ENCODE data around the gene TBX15.

Gene TBX15

DNA sequence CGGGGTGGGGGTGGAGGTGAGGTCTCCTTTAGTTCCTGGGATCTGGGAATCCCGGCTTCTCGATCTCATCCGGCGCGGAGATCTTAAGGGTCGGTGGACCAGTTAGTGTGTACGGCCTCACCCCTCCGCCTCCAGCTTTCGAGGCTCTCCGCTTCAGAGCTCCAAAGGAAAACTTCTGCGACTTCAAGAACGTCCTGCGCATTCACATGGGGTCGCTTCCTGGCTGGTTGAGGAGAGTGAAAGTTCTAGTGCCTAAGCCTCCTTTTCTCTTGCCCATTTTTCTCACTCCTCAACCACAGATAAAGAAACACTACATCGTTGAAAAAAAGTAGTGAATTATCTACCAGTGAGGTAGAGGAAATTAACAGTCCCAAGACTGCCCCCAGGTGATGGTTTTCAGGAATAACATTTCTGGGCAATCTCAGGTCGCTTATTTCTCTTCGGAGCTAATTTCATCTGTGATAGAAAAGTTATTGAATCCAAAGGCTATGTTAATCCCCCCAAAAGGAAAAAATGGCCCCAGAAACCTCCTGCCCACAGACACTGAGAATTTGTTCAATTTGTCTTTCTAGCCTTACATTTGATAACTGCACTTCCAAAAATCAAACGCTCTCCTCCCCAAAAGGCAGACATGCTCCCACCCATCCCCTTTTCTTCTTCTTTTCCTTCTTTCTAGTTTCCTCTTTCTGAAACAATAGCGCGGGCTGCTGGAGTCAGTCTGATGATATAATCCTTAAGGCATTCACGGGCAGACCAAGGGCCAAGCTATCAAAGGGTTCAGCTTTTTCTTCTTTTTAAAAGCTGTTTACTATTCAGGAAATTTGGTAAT lies 20.6 kb upstream of the TBX15 start:
- peaks cover 15% of the 10 kb centered on the region for H3K4me1 ChIP-seq (ENCODE audit: control insufficient read depth, insufficient read depth, low read length)
- DNase-seq (ENCODE audit: low read depth), result peak; percentile 63
- peaks cover 10% of the 10 kb centered on the region for H3K9me3 ChIP-seq (ENCODE audit: control insufficient read depth, low read length)
- peaks cover 17% of the 10 kb centered on the region for H3K27me3 ChIP-seq (replicated peaks; ENCODE audit: control insufficient read depth, insufficient read depth, low read length)
- H3K4me3 ChIP-seq (ENCODE audit: low read length), result peak overlapping the region; percentile 76
- H3K9ac ChIP-seq (ENCODE audit: low read length), result peak overlapping the region; percentile 50
- H3K36me3 ChIP-seq (ENCODE audit: control insufficient read depth, insufficient read depth, low read length, severe bottlenecking), result no peaks in the 10 kb centered on the region

DNA sequence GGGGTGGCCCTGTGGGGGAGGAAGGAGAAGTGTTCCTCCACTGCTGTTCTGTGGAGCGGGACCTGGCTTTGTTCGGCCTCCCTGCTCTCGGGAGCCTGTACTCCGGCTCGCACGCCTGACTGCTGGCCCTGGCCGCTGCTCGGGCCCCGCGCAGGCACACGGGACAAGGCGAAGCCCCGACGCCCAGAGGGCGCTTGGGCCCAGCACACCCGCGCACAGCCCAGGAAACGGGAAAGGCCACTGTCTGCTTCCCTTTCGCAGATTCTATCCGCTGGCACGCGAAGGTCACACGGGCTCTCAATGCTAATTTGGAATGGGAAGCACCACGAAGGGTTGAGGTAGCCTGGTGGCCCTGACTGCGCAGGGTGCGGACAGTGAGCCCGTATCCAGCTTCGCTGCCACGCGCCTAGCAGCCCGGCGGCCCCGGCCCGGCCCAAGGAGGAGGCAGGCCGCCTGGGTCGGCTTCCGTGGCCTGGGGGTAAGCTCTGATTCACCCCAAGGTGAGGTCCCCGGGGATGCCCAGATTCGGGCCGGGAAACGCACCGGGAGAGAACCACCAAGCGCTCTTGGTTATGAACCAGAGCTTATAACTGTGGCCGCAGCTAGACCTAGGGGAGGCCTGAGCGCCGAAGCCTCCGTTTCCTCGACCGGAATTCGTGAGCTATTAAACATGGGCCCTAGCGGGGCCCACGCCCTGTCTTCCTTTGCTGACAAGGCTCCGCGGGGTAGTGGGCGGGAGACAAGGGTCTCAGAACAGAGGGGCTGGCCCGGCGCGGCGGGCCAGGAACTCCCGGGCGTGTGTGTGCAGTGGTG lies 19.7 kb upstream of the TBX15 start:
- H3K36me3 ChIP-seq (ENCODE audit: control insufficient read depth, insufficient read depth, low read length, severe bottlenecking), result no peaks in the 10 kb centered on the region
- H3K9ac ChIP-seq (ENCODE audit: low read length), result peak overlapping the region; percentile 50
- no peak for DNase-seq (ENCODE audit: low read depth)
- peaks cover 10% of the 10 kb centered on the region for H3K9me3 ChIP-seq (ENCODE audit: control insufficient read depth, low read length)
- H3K4me1 ChIP-seq (ENCODE audit: control insufficient read depth, insufficient read depth, low read length), result peaks cover 15% of the 10 kb centered on the region
- peak overlapping the region; percentile 76 for H3K4me3 ChIP-seq (ENCODE audit: low read length)
- H3K27me3 ChIP-seq (replicated peaks; ENCODE audit: control insufficient read depth, insufficient read depth, low read length), result peaks cover 17% of the 10 kb centered on the region

DNA sequence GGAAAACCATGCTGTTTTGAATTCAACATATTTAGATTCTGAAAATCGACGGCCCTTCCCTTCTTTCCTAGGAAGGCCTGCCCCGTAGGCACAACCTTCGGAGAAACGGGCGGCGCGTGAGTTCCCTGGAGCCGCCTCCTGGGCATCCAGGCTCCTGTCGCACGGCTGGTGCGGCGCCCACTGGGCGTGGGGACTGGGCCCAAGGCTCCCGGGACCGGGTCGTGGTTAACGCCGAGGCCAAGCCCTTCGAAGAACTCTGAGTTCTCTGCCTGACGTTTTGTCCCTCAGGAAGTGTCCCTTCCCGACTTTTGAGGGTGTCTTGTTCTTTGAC lies 19.2 kb upstream of the TBX15 start:
- no peak overlapping the region for H3K4me3 ChIP-seq (ENCODE audit: low read length)
- no peak for DNase-seq (ENCODE audit: low read depth)
- H3K27me3 ChIP-seq (replicated peaks; ENCODE audit: control insufficient read depth, insufficient read depth, low read length), result peaks cover 17% of the 10 kb centered on the region
- H3K4me1 ChIP-seq (ENCODE audit: control insufficient read depth, insufficient read depth, low read length), result peaks cover 20% of the 10 kb centered on the region
- no peak overlapping the region for H3K9ac ChIP-seq (ENCODE audit: low read length)
- peaks cover 10% of the 10 kb centered on the region for H3K9me3 ChIP-seq (ENCODE audit: control insufficient read depth, low read length)
- H3K36me3 ChIP-seq (ENCODE audit: control insufficient read depth, insufficient read depth, low read length, severe bottlenecking), result no peaks in the 10 kb centered on the region

DNA sequence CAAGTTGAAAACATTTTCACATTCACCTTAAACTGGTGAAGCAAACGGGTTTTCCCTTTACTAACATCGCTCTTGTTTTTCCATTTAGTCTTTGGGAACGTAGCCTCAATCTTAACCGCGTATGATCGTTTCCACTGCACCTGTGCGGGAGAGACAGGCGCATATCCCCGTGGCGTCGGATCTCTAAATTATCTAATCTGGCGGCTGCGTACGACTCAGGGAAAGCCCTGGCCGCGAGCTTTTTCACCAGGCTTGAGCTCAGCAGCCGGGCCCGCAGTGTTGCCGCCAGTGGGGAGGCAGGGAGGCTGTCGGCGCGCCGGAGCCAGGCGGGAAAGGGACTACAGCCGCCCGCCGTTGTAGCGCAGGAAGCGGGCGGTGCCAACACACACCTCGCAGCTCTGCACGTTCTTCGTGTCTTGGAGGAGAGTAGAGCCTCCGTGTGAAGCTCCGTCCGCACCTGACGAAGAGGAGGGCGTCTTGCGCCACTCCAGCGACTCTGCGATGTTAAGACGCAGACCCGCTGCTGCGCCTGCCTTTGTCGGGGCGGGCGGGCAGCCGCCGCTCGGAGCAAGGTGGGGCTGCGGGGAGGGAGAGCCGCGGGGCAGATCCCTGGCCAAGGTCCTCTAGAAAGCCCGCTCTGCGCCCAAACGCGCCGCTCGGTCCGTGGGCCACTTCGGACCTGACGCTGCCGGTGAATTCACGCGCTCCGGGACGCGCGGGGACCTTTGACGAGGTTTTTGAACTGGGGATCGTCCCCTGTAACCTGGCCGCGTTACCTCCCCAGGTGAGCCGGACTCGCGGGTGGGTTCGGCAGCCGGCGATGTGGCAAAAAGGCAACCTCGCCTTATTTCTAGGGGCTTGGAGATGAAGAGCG lies 18.5 kb upstream of the TBX15 start:
- peaks cover 17% of the 10 kb centered on the region for H3K27me3 ChIP-seq (replicated peaks; ENCODE audit: control insufficient read depth, insufficient read depth, low read length)
- peaks cover 10% of the 10 kb centered on the region for H3K9me3 ChIP-seq (ENCODE audit: control insufficient read depth, low read length)
- H3K4me1 ChIP-seq (ENCODE audit: control insufficient read depth, insufficient read depth, low read length), result peaks cover 24% of the 10 kb centered on the region
- DNase-seq (ENCODE audit: low read depth), result no peak
- H3K4me3 ChIP-seq (ENCODE audit: low read length), result peak overlapping the region; percentile 53
- no peaks in the 10 kb centered on the region for H3K36me3 ChIP-seq (ENCODE audit: control insufficient read depth, insufficient read depth, low read length, severe bottlenecking)
- H3K9ac ChIP-seq (ENCODE audit: low read length), result no peak overlapping the region

DNA sequence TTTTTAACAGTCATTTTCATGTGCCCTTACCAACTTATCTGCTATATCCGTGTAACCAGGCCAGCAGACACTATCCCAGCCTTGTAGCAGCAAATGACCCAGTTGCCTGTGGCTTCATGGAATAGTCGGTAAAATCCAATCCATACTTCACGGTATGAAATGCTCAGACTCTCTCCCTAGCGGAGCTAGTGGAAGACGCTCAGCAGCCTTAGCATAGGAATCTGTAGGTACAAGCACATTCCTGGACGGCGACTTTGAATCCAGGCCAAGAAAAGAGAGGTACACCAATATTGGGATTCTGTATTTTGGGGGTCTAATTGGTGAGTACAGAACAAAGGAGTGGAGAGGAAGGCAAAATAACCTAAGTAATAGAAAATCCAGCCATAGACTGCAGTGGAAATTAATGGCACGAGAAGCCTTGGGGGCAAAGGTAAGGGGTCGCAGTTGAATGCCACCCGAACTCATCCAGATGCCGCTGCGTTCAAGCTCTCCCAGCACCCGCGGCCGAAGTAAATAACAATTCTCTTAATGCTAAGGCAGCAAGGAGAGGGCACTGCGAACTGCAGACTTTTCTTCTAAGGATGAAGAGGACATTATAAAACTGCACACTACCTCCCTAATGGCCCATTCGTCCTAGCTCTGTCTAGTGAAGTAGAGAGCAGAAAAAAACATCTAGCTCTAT lies 17.7 kb upstream of the TBX15 start:
- H3K4me1 ChIP-seq (ENCODE audit: control insufficient read depth, insufficient read depth, low read length), result peaks cover 28% of the 10 kb centered on the region
- H3K9ac ChIP-seq (ENCODE audit: low read length), result no peak overlapping the region
- no peak for DNase-seq (ENCODE audit: low read depth)
- H3K36me3 ChIP-seq (ENCODE audit: control insufficient read depth, insufficient read depth, low read length, severe bottlenecking), result no peaks in the 10 kb centered on the region
- H3K4me3 ChIP-seq (ENCODE audit: low read length), result peak overlapping the region; percentile 53
- peaks cover 10% of the 10 kb centered on the region for H3K9me3 ChIP-seq (ENCODE audit: control insufficient read depth, low read length)
- H3K27me3 ChIP-seq (replicated peaks; ENCODE audit: control insufficient read depth, insufficient read depth, low read length), result peaks cover 17% of the 10 kb centered on the region

DNA sequence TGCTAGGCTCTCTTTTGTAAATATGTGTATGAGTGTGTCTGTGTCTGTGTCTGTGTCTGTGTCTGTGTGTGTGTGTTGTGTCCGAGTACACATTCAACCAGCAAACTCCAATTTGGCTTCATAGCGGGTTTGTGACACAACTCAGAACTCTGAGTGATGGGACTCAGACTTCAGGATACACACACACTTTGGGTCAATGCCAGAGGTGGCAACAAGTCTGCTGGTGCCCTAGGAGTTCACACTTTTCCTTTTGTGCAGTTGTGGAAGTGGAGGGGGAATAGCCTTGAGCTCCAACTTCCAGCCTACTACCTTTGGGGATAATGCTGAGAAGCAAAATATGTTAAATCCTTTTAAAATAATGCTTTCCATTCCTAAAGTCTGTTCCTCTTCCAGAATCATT lies 16.6 kb upstream of the TBX15 start:
- Histone ChIP-seq H3K27me3 (replicated peaks; ENCODE audit: control insufficient read depth, insufficient read depth, low read length) (peaks cover 17% of the 10 kb centered on the region), H3K9me3 (ENCODE audit: control insufficient read depth, low read length) (peaks cover 10% of the 10 kb centered on the region), H3K4me1 (ENCODE audit: control insufficient read depth, insufficient read depth, low read length) (peaks cover 29% of the 10 kb centered on the region), H3K4me3 (ENCODE audit: low read length) (no peak overlapping the region), H3K9ac (ENCODE audit: low read length) (no peak overlapping the region), H3K36me3 (ENCODE audit: control insufficient read depth, insufficient read depth, low read length, severe bottlenecking) (no peaks in the 10 kb centered on the region)
- no peak for DNase-seq (ENCODE audit: low read depth)

DNA sequence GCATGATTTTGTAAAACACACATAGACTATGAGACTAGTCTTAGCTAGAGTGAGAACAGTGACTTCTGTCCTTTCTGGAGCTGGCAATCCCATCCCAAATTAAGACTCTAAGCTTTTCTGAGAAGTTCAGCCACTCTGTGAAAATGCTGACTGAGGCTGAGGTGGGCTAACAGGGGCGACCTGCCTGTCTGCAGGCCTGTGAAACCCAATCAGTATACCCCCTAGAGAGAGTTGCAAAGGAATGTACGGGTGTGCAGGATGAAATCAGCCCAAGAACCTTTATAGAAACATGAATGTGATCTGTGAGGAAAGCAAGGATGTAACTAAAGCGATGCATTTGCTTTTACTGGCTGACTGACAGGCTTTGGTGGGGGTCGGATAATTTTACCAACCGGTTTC lies 16.0 kb upstream of the TBX15 start:
- Histone ChIP-seq H3K9ac (ENCODE audit: low read length) (no peak overlapping the region), H3K4me1 (ENCODE audit: control insufficient read depth, insufficient read depth, low read length) (peaks cover 23% of the 10 kb centered on the region), H3K4me3 (ENCODE audit: low read length) (no peak overlapping the region), H3K9me3 (ENCODE audit: control insufficient read depth, low read length) (peaks cover 10% of the 10 kb centered on the region), H3K27me3 (replicated peaks; ENCODE audit: control insufficient read depth, insufficient read depth, low read length) (peaks cover 17% of the 10 kb centered on the region), H3K36me3 (ENCODE audit: control insufficient read depth, insufficient read depth, low read length, severe bottlenecking) (no peaks in the 10 kb centered on the region)
- DNase-seq (ENCODE audit: low read depth), result no peak

DNA sequence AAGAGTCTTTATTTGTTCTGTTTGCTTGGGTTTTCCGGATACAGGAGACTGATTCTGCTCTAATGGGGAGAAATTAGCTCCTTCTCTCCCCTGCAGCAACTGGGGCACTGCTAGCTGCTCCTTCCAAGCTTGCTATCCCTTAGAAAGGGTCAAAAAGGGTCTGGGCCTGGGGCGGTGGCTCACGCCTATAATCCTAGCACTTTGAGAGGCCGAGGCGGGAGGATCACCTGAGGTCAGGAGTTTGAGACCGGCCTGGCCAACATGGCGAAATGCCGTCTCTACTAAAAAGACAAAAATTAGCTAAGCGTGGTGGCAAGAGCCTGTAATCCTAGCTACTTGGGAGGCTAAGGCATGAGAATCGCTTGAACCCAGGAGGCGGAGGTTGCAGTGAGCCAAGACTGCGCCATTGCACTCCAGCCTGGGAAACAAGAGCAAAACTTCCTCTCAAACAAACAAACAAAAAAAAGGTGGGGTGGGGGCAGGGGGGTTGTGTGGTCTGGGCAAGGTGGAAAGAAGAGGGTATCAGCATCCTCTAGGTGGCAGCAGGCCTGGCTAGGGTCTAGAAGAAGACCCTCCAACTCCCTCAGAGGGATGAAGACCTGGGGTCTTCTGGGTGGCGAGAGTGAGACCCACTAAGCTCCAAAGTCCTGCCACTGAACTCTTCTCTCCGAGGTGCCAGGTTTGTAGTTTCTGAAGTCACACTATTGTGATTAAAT lies 15.4 kb upstream of the TBX15 start:
- no peak for DNase-seq (ENCODE audit: low read depth)
- Histone ChIP-seq H3K9me3 (ENCODE audit: control insufficient read depth, low read length) (peaks cover 10% of the 10 kb centered on the region), H3K27me3 (replicated peaks; ENCODE audit: control insufficient read depth, insufficient read depth, low read length) (peaks cover 17% of the 10 kb centered on the region), H3K36me3 (ENCODE audit: control insufficient read depth, insufficient read depth, low read length, severe bottlenecking) (no peaks in the 10 kb centered on the region), H3K9ac (ENCODE audit: low read length) (no peak overlapping the region), H3K4me3 (ENCODE audit: low read length) (no peak overlapping the region), H3K4me1 (ENCODE audit: control insufficient read depth, insufficient read depth, low read length) (peaks cover 19% of the 10 kb centered on the region)

DNA sequence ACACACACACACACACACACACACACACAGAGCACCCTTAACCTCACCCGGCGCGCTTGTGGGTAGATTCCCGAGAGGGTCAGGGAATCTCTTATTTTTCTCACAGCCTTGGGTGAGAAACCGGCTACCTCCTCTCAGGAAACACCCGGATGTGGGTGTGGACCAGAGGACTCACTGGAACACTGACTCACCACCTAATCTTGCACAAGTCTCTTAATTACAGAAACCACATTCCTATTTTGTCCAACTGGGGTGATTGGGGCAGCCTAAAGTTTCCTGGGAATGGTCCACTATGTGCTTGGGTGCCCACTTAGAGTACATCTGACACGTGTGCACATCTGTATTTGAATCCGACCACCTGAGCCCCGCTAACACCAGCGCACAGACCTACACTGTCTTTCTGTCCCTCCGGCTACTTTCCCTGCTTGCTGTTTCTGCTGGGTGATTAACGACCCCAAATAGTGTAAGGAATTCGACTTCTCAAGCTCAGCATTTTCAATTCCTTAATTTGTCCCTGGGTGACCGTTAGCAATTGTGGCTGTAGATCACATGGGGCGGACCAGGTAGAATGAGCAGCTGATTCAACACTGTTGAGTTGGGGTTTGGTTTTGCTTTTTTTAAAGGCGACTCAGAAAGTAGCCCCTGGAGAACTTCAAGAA lies 14.0 kb upstream of the TBX15 start:
- Histone ChIP-seq H3K27me3 (replicated peaks; ENCODE audit: control insufficient read depth, insufficient read depth, low read length) (peaks cover 24% of the 10 kb centered on the region), H3K4me3 (ENCODE audit: low read length) (peak overlapping the region; percentile 66), H3K9ac (ENCODE audit: low read length) (peak overlapping the region; percentile 64), H3K9me3 (ENCODE audit: control insufficient read depth, low read length) (peaks cover 10% of the 10 kb centered on the region), H3K36me3 (ENCODE audit: control insufficient read depth, insufficient read depth, low read length, severe bottlenecking) (no peaks in the 10 kb centered on the region), H3K4me1 (ENCODE audit: control insufficient read depth, insufficient read depth, low read length) (peaks cover 19% of the 10 kb centered on the region)
- peak; percentile 50 for DNase-seq (ENCODE audit: low read depth)
